ENCODE results near the gene GLMN. TPM values are rescaled to one million over a fixed set of nuclear protein-coding genes. Genes with fewer than 3 reads are reported as not detected.
A peak's percentile ranks its signal among the peaks of the same experiment; 100 is the strongest.

Gene GLMN, protein sequence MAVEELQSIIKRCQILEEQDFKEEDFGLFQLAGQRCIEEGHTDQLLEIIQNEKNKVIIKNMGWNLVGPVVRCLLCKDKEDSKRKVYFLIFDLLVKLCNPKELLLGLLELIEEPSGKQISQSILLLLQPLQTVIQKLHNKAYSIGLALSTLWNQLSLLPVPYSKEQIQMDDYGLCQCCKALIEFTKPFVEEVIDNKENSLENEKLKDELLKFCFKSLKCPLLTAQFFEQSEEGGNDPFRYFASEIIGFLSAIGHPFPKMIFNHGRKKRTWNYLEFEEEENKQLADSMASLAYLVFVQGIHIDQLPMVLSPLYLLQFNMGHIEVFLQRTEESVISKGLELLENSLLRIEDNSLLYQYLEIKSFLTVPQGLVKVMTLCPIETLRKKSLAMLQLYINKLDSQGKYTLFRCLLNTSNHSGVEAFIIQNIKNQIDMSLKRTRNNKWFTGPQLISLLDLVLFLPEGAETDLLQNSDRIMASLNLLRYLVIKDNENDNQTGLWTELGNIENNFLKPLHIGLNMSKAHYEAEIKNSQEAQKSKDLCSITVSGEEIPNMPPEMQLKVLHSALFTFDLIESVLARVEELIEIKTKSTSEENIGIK
- total RNA-seq (ENCODE audit: unreplicated experiment), result 14.9 TPM
- long read RNA-seq, partial matches to known transcripts, result 2 of 6 reads
- long read RNA-seq, other reads (novel, unspliced or antisense), result 2 of 6 reads

DNA sequence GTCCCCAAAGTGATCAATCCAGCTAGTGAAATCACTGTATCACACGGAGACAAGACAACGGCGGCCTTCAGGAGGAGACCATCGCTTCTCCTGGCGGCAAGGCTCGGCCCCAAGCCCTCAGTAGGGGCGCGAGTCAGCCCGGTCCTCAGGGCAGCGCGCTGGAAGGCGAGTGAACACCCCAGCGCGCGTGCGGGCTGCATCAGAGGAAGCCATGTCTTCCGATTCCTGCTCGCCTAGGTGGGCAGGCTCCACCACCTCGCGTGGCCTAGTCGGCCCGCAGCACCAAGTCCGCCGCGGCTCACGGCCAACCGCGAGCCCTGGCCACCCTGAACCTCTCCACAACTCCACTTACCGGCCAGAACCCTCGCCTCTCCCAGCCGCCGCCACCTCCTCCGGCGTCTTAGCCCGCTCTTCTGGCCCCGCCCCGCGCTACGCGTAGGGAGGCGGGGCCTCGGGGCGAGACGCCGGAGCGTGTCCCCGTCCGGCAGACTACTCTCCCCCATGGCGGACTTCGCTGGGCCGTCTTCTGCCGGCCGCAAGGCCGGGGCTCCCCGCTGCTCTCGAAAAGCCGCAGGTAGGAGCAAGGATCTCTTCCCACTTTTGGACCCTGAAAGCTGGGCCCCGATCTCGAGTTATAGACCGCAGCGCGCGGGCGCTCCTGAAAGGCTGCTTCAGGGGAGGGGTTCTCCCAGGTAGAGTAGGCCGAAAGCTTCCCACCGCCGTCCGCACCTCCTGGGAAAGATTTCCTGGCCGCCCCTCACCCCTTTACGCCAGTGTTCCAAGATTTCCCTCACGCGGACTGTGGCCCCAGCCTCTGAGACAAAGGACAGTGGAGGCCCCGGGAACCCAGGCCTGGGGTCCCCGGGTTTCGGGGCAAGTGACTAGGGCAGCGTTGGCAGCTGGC is at the start of gene GLMN, which contains the start of gene RPAP2:
GLMN (minus strand) TSS at position 415 of the 904 bp plus-strand sequence. CDS start 988 bp downstream, outside the sequence.
RPAP2 (plus strand) TSS at position 487 of the 904 bp plus-strand sequence; CDS start at position 502, 15 bp downstream.
- Mint-ChIP-seq H3K4me1 (ENCODE audit: unreplicated experiment) (peaks cover 15% of the 10 kb centered on the region), H3K36me3 (ENCODE audit: low read depth, unreplicated experiment) (peaks cover 6% of the 10 kb centered on the region), H3K9me3 (ENCODE audit: unreplicated experiment) (no peaks in the 10 kb centered on the region), H3K4me3 (ENCODE audit: unreplicated experiment) (peak within 1 kb of the TSS; percentile 98), H3K27me3 (ENCODE audit: unreplicated experiment) (peaks cover 3% of the 10 kb centered on the region), H3K27ac (ENCODE audit: unreplicated experiment) (peak within 1 kb of the TSS; percentile 97)
- DNase-seq (ENCODE audit: low spot score), result peak; percentile 79
- TF ChIP-seq, protein P1, sequence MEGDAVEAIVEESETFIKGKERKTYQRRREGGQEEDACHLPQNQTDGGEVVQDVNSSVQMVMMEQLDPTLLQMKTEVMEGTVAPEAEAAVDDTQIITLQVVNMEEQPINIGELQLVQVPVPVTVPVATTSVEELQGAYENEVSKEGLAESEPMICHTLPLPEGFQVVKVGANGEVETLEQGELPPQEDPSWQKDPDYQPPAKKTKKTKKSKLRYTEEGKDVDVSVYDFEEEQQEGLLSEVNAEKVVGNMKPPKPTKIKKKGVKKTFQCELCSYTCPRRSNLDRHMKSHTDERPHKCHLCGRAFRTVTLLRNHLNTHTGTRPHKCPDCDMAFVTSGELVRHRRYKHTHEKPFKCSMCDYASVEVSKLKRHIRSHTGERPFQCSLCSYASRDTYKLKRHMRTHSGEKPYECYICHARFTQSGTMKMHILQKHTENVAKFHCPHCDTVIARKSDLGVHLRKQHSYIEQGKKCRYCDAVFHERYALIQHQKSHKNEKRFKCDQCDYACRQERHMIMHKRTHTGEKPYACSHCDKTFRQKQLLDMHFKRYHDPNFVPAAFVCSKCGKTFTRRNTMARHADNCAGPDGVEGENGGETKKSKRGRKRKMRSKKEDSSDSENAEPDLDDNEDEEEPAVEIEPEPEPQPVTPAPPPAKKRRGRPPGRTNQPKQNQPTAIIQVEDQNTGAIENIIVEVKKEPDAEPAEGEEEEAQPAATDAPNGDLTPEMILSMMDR (IDR thresholded peaks at IDR 0.05; ENCODE audit: unreplicated experiment), result no peak

DNA sequence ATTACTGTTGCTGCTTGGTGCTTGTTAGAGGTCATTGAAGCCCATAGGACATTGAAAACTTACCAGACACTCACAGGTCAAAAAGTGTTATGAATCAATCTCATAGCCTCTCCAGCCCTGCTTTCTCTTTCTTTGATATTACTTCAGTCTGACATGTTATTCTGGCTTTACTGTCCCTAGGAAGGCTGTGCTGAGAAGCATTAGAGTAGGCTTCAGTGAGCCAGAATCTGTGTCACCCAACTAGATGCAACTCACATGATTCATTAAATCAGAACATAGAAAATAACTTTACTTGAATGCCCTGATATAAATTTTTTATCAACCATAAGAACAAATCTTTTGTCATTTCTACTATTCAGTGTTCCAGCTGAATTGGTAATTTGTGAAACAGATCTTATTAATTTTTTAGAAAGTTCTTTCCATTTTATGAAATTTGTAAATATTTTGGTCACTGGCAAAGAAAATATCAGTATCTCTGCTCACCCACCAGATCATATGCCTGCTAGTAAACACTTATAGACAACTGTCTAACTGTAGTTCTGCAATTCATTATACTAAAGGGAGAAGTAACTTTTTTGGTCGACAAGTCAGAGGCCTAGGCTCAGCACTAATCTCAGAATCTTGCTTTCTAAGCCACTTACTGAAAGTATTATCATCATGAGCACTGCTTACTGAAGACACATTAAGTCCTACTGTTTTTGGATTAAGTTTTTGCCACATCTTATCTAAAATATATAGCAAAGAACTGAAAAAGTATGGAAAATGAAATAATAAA is 48.3 kb upstream of the GLMN start:
- H3K27ac Mint-ChIP-seq (ENCODE audit: unreplicated experiment), result peak overlapping the region; percentile 7
- DNase-seq (ENCODE audit: low spot score), result no peak
- peaks cover 30% of the 10 kb centered on the region for H3K36me3 Mint-ChIP-seq (ENCODE audit: low read depth, unreplicated experiment)
- H3K27me3 Mint-ChIP-seq (ENCODE audit: unreplicated experiment), result peaks cover 4% of the 10 kb centered on the region
- no peaks in the 10 kb centered on the region for H3K9me3 Mint-ChIP-seq (ENCODE audit: unreplicated experiment)
- TF ChIP-seq, protein P1 (IDR thresholded peaks at IDR 0.05; ENCODE audit: unreplicated experiment), result no peak
- H3K4me3 Mint-ChIP-seq (ENCODE audit: unreplicated experiment), result no peak overlapping the region
- H3K4me1 Mint-ChIP-seq (ENCODE audit: unreplicated experiment), result no peaks in the 10 kb centered on the region

DNA sequence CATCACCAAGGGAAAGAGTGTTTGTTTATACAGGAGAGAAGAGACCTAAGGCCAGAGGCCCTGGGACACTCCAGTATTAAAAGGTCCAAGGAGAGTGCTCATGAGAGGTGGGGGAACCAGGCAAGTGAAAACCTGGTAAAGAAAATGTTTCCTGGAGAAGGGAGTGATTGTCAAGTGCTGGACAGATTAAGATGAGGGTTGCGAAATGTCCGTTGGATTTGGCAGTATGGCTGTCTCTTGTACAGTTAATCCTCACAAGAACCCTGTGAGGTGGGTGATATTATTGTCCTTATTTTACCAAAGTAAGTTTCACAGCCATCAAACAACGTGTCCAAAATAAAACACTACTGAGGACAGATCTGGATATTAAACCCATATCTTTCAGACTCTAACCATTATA is 44.3 kb upstream of the GLMN start:
- peaks cover 20% of the 10 kb centered on the region for H3K36me3 Mint-ChIP-seq (ENCODE audit: low read depth, unreplicated experiment)
- TF ChIP-seq, protein P1 (IDR thresholded peaks at IDR 0.05; ENCODE audit: unreplicated experiment), result no peak
- no peak overlapping the region for H3K4me3 Mint-ChIP-seq (ENCODE audit: unreplicated experiment)
- no peaks in the 10 kb centered on the region for H3K9me3 Mint-ChIP-seq (ENCODE audit: unreplicated experiment)
- no peak for DNase-seq (ENCODE audit: low spot score)
- H3K27ac Mint-ChIP-seq (ENCODE audit: unreplicated experiment), result no peak overlapping the region
- H3K27me3 Mint-ChIP-seq (ENCODE audit: unreplicated experiment), result peaks cover 5% of the 10 kb centered on the region
- no peaks in the 10 kb centered on the region for H3K4me1 Mint-ChIP-seq (ENCODE audit: unreplicated experiment)

DNA sequence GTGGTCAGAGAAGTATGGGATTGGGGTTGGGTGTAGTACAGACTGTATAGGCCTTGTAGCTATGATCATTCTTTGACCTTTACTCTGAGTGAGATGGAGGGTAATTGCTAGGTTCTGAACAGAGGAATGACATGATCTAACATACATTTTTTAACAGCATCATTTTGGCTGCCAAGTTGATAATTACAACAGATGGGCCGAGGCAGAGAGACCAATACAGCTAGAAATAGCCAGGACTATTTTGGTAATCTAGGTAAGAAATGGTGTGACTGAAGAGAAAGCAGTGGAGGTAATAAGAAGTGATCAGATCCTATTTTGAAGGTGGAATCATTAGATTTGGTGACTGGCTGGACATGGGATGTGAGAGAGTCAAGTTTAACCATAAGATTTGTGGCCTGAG is 43.6 kb upstream of the GLMN start:
- Mint-ChIP-seq H3K4me3 (ENCODE audit: unreplicated experiment) (no peak overlapping the region), H3K9me3 (ENCODE audit: unreplicated experiment) (no peaks in the 10 kb centered on the region), H3K27ac (ENCODE audit: unreplicated experiment) (no peak overlapping the region), H3K36me3 (ENCODE audit: low read depth, unreplicated experiment) (peaks cover 19% of the 10 kb centered on the region), H3K27me3 (ENCODE audit: unreplicated experiment) (peaks cover 5% of the 10 kb centered on the region), H3K4me1 (ENCODE audit: unreplicated experiment) (no peaks in the 10 kb centered on the region)
- TF ChIP-seq, protein P1 (IDR thresholded peaks at IDR 0.05; ENCODE audit: unreplicated experiment), result no peak
- DNase-seq (ENCODE audit: low spot score), result no peak

All from endothelial cell (in vitro differentiated cells).